HEK293 (cell line): Measurements from ENCODE around the gene SLC30A1.
A peak's percentile ranks its signal among the peaks of the same experiment; 100 is the strongest.

Experiments
- EGR2 ChIP-seq: fragments of 450-650 bp; formaldehyde crosslinking; IDR thresholded peaks from 2 replicates; pipeline ENCODE4 v1.5.1; 2016; ENCODE audit warnings: low read depth, missing biosample characterization, missing genetic modification characterization
- GLIS1 ChIP-seq: fragments of 450-650 bp; formaldehyde crosslinking; IDR thresholded peaks from 2 replicates; pipeline ENCODE4 v1.5.1; 2016; ENCODE audit warnings: missing biosample characterization, missing genetic modification characterization
- KLF1 ChIP-seq: fragments of 450-650 bp; formaldehyde crosslinking; IDR thresholded peaks from 2 replicates; pipeline ENCODE4 v1.5.1; 2016; ENCODE audit warnings: missing biosample characterization, missing genetic modification characterization
- KLF10 ChIP-seq: fragments of 450-650 bp; IDR thresholded peaks from 2 replicates; pipeline ENCODE4 v1.5.1; 2018; ENCODE audit warnings: missing biosample characterization, mild to moderate bottlenecking, missing genetic modification characterization
- KLF9 ChIP-seq: fragments of 450-650 bp; formaldehyde crosslinking; IDR thresholded peaks from 2 replicates; pipeline ENCODE4 v1.5.1; 2016; ENCODE audit warnings: missing biosample characterization, missing genetic modification characterization, low read depth
- MZF1 ChIP-seq: fragments of 450-650 bp; formaldehyde crosslinking; IDR thresholded peaks from 2 replicates; pipeline ENCODE4 v1.5.1; 2017; ENCODE audit warnings: missing biosample characterization, missing genetic modification characterization, borderline replicate concordance
- OSR2 ChIP-seq: fragments of 450-650 bp; formaldehyde crosslinking; IDR thresholded peaks from 2 replicates; pipeline ENCODE4 v1.5.1; 2016; ENCODE audit warnings: missing biosample characterization, missing genetic modification characterization
- OVOL3 ChIP-seq: fragments of 450-650 bp; formaldehyde crosslinking; IDR thresholded peaks from 2 replicates; pipeline ENCODE4 v1.5.1; 2016; ENCODE audit warnings: missing biosample characterization, missing genetic modification characterization
- SCRT1 ChIP-seq: fragments of 450-650 bp; formaldehyde crosslinking; IDR thresholded peaks from 2 replicates; pipeline ENCODE4 v1.5.1; 2016; ENCODE audit warnings: missing biosample characterization, missing genetic modification characterization, borderline replicate concordance
- ZBTB21 ChIP-seq: fragments of 450-650 bp; formaldehyde crosslinking; IDR thresholded peaks from 2 replicates; pipeline ENCODE4 v1.5.1; 2017; ENCODE audit warnings: missing biosample characterization, missing genetic modification characterization
- ZFP37 ChIP-seq: fragments of 450-650 bp; formaldehyde crosslinking; IDR thresholded peaks from 2 replicates; pipeline ENCODE4 v1.5.1; 2016; ENCODE audit warnings: missing biosample characterization, missing genetic modification characterization
- ZNF18 ChIP-seq: fragments of 450-650 bp; formaldehyde crosslinking; IDR thresholded peaks from 2 replicates; pipeline ENCODE4 v1.5.1; 2016; ENCODE audit warnings: missing biosample characterization, missing genetic modification characterization
- ZNF302 ChIP-seq: fragments of 450-650 bp; formaldehyde crosslinking; IDR thresholded peaks from 2 replicates; pipeline ENCODE4 v1.5.1; 2016; ENCODE audit warnings: missing biosample characterization, missing genetic modification characterization, low read depth
- ZNF473 ChIP-seq: fragments of 450-650 bp; formaldehyde crosslinking; IDR thresholded peaks from 2 replicates; pipeline ENCODE4 v1.5.1; 2017; ENCODE audit warnings: missing biosample characterization, missing genetic modification characterization
- ZNF560 ChIP-seq: fragments of 450-650 bp; formaldehyde crosslinking; IDR thresholded peaks from 2 replicates; pipeline ENCODE4 v1.5.1; 2017; ENCODE audit warnings: missing biosample characterization, missing genetic modification characterization, borderline replicate concordance
- ZNF561 ChIP-seq: fragments of 450-650 bp; IDR thresholded peaks from 2 replicates; pipeline ENCODE4 v1.5.1; 2018; ENCODE audit warnings: missing biosample characterization, missing genetic modification characterization, borderline replicate concordance
- ZNF571 ChIP-seq: fragments of 450-650 bp; formaldehyde crosslinking; IDR thresholded peaks from 2 replicates; pipeline ENCODE4 v1.5.0; 2017; ENCODE audit warnings: missing biosample characterization, missing genetic modification characterization
- ZNF596 ChIP-seq: fragments of 450-650 bp; IDR thresholded peaks from 2 replicates; pipeline ENCODE4 v1.5.0; 2018; ENCODE audit warnings: missing biosample characterization, mild to moderate bottlenecking, missing genetic modification characterization, moderate library complexity
- ZNF629 ChIP-seq: fragments of 450-650 bp; formaldehyde crosslinking; IDR thresholded peaks from 2 replicates; pipeline ENCODE4 v1.5.1; 2017; ENCODE audit warnings: missing biosample characterization, missing genetic modification characterization
- ZNF670 ChIP-seq: fragments of 450-650 bp; formaldehyde crosslinking; IDR thresholded peaks from 2 replicates; pipeline ENCODE4 v1.5.1; 2016; ENCODE audit warnings: missing biosample characterization, missing genetic modification characterization, low read depth
- ZNF791 ChIP-seq: fragments of 450-650 bp; formaldehyde crosslinking; IDR thresholded peaks from 2 replicates; pipeline ENCODE4 v1.5.1; 2016; ENCODE audit warnings: missing biosample characterization, missing genetic modification characterization
- ZXDB ChIP-seq: fragments of 450-650 bp; formaldehyde crosslinking; IDR thresholded peaks from 2 replicates; pipeline ENCODE4 v1.5.1; 2016; ENCODE audit warnings: missing biosample characterization, missing genetic modification characterization
- TF ChIP-seq, protein P1 (sequence below): fragments of 450-650 bp; formaldehyde crosslinking; IDR thresholded peaks from 2 replicates; pipeline ENCODE4 v1.5.1; 2016; ENCODE audit warnings: missing biosample characterization, missing genetic modification characterization
- TF ChIP-seq, protein P2 (sequence below): sonication (generic); formaldehyde crosslinking; IDR thresholded peaks from 2 replicates; pipeline ENCODE4 v1.8.1; 2022; ENCODE audit warnings: mild to moderate bottlenecking, moderate library complexity, missing genetic modification reagents
- TF ChIP-seq, protein P3 (sequence below): fragments of 450-650 bp; formaldehyde crosslinking; IDR thresholded peaks from 2 replicates; pipeline ENCODE4 v1.5.1; 2016; ENCODE audit warnings: missing biosample characterization, missing genetic modification characterization
- TF ChIP-seq, protein P4 (sequence below): fragments of 450-650 bp; formaldehyde crosslinking; IDR thresholded peaks from 2 replicates; pipeline ENCODE4 v1.5.1; 2016; ENCODE audit warnings: missing biosample characterization, missing genetic modification characterization
- TF ChIP-seq, protein P5 (sequence below): fragments of 450-650 bp; formaldehyde crosslinking; IDR thresholded peaks from 2 replicates; pipeline ENCODE4 v1.5.1; 2016; ENCODE audit warnings: missing biosample characterization, missing genetic modification characterization, borderline replicate concordance

The SLC30A1 gene

GRCh38 chr1:211591980-211592493 is 13.1 kb upstream of the SLC30A1 start (continued):
- TF ChIP-seq ZNF596 (0 out of 2 replicates have a peak, but pooled peaks have one; percentile 16), ZNF571 (no peak), ZFP37 (tag by site-specific recombination) (0 out of 2 replicates have a peak, but pooled peaks have one; percentile 69), ZNF302 (tag by site-specific recombination) (no peak), ZXDB (peak; percentile 55; the same call in 1 of the 2 replicates), SCRT1 (tag by site-specific recombination) (peak; percentile 49; the same call in 1 of the 2 replicates), GLIS1 (tag by site-specific recombination) (peak; percentile 64), OVOL3 (peak; percentile 18; the same call in 1 of the 2 replicates), KLF1 (tag by site-specific recombination) (no peak), ZNF561 (0 out of 2 replicates have a peak, but pooled peaks have one; percentile 22), ZNF473 (tag by site-specific recombination) (no peak), EGR2 (peak; percentile 94), KLF9 (tag by site-specific recombination) (0 out of 2 replicates have a peak, but pooled peaks have one; percentile 21), MZF1 (no peak), ZNF791 (tag by site-specific recombination) (no peak), KLF10 (tag by site-specific recombination) (0 out of 2 replicates have a peak, but pooled peaks have one; percentile 51), ZNF670 (tag by site-specific recombination) (no peak), ZNF629 (tag by site-specific recombination) (peak; percentile 82), ZNF560 (tag by site-specific recombination) (no peak), OSR2 (tag by site-specific recombination) (peak; percentile 45; the same call in 1 of the 2 replicates), ZBTB21 (tag by site-specific recombination) (no peak), ZNF18 (tag by site-specific recombination) (no peak)
- TF ChIP-seq, protein P1, sequence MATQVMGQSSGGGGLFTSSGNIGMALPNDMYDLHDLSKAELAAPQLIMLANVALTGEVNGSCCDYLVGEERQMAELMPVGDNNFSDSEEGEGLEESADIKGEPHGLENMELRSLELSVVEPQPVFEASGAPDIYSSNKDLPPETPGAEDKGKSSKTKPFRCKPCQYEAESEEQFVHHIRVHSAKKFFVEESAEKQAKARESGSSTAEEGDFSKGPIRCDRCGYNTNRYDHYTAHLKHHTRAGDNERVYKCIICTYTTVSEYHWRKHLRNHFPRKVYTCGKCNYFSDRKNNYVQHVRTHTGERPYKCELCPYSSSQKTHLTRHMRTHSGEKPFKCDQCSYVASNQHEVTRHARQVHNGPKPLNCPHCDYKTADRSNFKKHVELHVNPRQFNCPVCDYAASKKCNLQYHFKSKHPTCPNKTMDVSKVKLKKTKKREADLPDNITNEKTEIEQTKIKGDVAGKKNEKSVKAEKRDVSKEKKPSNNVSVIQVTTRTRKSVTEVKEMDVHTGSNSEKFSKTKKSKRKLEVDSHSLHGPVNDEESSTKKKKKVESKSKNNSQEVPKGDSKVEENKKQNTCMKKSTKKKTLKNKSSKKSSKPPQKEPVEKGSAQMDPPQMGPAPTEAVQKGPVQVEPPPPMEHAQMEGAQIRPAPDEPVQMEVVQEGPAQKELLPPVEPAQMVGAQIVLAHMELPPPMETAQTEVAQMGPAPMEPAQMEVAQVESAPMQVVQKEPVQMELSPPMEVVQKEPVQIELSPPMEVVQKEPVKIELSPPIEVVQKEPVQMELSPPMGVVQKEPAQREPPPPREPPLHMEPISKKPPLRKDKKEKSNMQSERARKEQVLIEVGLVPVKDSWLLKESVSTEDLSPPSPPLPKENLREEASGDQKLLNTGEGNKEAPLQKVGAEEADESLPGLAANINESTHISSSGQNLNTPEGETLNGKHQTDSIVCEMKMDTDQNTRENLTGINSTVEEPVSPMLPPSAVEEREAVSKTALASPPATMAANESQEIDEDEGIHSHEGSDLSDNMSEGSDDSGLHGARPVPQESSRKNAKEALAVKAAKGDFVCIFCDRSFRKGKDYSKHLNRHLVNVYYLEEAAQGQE, result no peak; the same call in 1 of the 2 replicates
- TF ChIP-seq, protein P2, sequence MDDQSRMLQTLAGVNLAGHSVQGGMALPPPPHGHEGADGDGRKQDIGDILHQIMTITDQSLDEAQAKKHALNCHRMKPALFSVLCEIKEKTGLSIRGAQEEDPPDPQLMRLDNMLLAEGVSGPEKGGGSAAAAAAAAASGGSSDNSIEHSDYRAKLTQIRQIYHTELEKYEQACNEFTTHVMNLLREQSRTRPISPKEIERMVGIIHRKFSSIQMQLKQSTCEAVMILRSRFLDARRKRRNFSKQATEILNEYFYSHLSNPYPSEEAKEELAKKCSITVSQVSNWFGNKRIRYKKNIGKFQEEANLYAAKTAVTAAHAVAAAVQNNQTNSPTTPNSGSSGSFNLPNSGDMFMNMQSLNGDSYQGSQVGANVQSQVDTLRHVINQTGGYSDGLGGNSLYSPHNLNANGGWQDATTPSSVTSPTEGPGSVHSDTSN, result no peak
- TF ChIP-seq, protein P3, sequence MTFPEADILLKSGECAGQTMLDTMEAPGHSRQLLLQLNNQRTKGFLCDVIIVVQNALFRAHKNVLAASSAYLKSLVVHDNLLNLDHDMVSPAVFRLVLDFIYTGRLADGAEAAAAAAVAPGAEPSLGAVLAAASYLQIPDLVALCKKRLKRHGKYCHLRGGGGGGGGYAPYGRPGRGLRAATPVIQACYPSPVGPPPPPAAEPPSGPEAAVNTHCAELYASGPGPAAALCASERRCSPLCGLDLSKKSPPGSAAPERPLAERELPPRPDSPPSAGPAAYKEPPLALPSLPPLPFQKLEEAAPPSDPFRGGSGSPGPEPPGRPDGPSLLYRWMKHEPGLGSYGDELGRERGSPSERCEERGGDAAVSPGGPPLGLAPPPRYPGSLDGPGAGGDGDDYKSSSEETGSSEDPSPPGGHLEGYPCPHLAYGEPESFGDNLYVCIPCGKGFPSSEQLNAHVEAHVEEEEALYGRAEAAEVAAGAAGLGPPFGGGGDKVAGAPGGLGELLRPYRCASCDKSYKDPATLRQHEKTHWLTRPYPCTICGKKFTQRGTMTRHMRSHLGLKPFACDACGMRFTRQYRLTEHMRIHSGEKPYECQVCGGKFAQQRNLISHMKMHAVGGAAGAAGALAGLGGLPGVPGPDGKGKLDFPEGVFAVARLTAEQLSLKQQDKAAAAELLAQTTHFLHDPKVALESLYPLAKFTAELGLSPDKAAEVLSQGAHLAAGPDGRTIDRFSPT (tag by site-specific recombination), result peak; percentile 78
- TF ChIP-seq, protein P4, sequence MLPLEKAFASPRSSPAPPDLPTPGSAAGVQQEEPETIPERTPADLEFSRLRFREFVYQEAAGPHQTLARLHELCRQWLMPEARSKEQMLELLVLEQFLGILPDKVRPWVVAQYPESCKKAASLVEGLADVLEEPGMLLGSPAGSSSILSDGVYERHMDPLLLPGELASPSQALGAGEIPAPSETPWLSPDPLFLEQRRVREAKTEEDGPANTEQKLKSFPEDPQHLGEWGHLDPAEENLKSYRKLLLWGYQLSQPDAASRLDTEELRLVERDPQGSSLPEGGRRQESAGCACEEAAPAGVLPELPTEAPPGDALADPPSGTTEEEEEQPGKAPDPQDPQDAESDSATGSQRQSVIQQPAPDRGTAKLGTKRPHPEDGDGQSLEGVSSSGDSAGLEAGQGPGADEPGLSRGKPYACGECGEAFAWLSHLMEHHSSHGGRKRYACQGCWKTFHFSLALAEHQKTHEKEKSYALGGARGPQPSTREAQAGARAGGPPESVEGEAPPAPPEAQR (tag by site-specific recombination), result no peak
- TF ChIP-seq, protein P5, sequence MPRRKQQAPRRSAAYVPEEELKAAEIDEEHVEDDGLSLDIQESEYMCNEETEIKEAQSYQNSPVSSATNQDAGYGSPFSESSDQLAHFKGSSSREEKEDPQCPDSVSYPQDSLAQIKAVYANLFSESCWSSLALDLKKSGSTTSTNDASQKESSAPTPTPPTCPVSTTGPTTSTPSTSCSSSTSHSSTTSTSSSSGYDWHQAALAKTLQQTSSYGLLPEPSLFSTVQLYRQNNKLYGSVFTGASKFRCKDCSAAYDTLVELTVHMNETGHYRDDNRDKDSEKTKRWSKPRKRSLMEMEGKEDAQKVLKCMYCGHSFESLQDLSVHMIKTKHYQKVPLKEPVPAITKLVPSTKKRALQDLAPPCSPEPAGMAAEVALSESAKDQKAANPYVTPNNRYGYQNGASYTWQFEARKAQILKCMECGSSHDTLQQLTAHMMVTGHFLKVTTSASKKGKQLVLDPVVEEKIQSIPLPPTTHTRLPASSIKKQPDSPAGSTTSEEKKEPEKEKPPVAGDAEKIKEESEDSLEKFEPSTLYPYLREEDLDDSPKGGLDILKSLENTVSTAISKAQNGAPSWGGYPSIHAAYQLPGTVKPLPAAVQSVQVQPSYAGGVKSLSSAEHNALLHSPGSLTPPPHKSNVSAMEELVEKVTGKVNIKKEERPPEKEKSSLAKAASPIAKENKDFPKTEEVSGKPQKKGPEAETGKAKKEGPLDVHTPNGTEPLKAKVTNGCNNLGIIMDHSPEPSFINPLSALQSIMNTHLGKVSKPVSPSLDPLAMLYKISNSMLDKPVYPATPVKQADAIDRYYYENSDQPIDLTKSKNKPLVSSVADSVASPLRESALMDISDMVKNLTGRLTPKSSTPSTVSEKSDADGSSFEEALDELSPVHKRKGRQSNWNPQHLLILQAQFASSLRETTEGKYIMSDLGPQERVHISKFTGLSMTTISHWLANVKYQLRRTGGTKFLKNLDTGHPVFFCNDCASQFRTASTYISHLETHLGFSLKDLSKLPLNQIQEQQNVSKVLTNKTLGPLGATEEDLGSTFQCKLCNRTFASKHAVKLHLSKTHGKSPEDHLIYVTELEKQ (tag by site-specific recombination), result peak; percentile 80
